GM21825 (cell line): Measurements from ENCODE around the gene HIVEP3.

ENCODE experiments used
- ATAC-seq: cut with Tn5 transposase; IDR thresholded peaks from one replicate; pipeline ENCODE4 v1.9.1; 2021; ENCODE audit warnings: mild to moderate bottlenecking, moderate library complexity; ENCODE audit not compliant: unreplicated experiment

The HIVEP3 gene

DNA sequence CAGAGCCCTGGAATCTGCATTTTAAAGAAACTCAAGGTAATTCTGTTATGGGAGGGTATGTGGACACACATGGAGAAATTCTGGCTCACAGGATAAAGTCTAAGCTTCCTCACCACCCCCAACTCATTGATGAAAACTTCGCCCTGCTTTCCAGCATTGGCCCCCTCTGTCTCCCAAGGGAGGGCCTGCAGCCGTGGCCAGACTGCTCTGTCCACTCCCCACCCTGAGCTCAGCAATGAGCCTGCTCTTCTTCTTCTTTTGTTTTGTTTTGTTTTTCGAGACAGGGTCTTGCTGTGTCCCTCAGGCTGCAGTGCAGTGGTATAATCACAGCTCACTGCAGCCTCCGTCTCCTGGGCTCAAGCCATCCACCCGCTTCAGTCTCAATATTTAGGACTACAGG lies 297.5 kb downstream of the HIVEP3 start:
- ATAC-seq = no peak

DNA sequence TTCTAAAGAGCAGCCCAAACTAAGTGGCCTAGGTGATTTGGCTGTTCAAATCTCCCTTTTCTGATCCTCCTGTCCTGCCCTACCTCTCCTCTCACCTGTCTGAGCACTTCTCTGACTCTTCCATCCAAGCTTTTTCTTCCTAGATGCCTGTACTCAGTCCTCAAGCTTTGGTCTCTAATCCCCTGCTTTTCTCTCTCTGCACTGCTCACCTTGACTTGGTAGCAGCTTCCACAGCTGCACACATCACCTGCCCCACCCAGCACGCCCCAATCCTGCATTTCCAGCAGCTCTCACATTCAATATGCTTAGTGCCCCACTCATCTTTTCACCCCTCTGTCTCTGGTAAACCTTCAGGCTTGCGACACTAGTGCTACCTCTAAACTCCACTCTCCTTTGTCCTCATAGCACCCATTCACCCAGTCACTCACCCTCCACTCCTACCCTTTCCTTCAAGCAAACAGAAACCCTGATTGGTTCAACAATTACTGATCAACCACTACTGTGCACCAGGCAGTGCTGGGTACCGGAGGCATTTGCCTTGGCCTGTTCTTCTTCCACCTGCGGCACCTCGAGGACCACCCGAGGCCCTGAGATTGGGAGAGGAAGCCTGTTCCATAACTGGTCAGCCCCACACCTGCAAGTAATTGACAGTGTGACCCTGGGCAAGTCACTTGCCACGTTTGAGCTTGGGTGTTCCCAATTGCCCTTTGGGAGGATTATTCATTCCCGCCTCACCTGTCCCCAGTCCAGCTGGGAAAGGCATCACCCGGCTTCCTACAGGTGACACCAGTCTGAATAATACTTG lies 298.2 kb downstream of the HIVEP3 start:
- no peak for ATAC-seq

DNA sequence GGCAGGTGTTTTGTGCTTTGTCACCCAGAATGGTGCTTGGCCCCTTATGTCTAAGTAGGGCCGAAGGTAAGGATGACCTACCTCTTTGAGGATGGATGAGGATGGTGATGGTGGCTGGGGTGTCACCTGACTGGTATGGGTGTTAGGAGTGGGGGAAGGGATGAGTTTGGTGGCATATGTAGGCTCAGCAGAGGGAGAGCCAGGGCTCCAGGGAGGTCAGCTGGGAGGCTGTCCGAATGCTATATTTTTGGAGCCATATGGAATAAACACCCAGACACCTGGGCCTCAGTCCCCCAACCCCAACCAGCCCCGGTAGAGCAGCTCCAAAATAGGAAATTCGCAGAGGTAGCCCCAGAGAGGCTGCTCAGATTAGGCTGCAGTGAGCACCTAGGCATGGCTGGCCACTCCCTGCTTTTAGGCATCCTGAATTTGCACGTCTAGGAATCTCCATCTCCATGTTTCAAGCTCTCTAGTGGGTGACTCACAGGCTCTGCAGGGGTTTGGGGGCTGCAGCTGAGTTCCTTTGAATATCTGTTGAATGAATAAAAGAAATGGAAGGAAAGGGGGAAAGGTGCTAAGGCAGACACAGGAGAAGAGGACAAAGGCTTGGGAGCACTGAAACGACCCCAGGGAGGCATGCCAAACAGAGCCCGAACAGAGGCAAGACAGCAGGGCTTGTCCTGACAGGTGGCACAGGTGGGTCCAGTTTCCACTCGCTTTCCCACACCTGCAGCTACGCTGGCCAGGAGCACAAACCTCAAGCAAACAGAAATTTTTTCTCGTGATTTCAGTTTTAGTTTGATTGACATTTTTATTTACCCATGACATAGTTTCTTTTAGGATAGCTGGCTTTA lies 299.0 kb downstream of the HIVEP3 start:
- ATAC-seq = no peak

DNA sequence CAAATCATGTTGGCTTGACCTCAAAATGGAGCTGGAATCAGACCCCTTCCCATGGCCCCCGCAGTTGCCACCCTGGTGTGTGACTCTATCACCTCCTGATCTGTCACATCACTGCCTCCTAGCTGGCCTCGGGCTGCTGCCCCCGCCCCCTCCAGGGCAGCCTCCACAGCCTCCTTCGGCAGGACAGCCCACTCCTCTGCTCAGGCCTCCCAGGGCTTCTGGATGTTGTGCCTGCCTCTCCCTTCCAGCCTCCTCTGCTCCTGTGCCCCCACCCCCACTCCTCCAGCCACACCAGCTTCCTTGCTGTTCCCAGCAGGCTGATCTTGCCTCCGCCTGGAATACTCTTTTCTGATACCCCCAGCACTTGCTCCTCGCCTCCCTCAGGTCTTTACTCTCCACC lies 299.9 kb downstream of the HIVEP3 start:
- ATAC-seq = no peak

DNA sequence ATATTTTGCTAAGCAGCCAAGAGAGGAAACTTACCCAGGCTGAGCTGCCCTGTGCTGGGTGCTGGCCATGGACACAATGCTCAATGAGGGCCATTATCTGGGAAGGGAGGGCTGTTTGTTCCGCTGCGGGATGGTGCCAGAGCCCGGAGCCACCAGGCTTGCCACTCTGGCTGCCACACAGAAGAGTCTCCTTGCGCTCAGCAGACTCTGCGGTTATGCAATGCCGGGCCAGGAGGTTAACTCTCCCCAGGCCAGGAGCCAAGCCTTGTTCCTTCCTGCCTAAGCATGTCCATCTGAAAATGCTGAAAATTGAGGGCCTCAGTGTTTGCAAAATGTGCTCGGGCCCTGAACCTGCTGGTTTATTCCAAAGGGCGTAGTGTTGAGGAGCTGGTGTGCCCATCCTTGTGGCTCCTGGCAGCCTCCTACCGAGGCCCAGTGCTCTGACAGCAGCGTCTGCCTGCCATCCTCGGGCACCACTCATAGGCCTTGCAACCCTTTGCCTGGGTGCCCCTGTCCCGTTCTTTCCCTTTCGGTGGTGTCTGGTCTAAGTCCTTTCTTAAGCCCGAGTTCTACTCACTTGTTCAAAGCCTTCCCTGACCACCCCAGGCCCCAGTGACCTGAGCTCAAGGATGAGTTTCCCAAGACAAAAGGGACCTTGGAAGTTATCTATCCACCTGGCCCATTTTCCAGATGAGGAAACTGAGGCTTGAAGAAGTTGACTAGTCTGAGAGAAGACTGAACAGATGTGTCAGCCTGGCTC lies 300.5 kb downstream of the HIVEP3 start:
- no peak for ATAC-seq

DNA sequence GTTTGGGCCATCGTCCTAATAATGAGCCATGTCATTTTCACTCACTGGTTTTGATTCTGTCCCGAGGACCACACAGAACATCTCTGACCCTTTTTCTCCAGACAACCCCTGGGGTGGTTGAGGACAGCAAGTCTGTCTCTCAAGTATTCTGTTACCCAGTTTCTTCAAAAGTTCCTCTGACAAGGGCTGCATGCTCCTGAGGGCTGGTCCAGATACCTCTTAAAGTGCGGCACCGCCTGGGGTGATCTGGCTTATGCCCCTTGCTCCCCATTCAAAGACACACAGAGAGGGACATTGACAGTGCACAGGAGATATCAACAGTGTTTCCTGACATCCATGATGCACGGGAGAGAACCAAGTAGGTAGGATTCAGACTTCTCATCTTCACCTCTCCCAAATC lies 301.4 kb downstream of the HIVEP3 start:
- ATAC-seq = no peak

DNA sequence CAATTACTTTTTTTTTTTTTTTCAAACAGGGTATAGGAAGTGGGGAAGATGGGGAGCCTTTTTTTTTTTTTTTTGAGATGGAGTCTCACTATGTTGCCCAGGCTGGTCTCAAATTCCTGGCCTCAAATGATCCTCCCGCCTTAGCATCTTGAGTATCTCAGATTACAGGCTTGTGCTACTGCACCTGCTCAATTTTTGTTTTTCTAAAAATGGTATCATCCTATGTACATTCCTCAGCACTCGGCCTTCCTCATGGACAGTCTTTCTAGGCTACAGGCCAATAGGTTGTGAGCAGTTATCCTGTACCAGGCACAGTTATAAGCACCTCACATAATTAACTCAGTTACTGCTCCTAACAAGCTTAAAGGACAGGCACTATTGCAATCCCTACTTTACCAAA lies 302.2 kb downstream of the HIVEP3 start:
- no peak for ATAC-seq

DNA sequence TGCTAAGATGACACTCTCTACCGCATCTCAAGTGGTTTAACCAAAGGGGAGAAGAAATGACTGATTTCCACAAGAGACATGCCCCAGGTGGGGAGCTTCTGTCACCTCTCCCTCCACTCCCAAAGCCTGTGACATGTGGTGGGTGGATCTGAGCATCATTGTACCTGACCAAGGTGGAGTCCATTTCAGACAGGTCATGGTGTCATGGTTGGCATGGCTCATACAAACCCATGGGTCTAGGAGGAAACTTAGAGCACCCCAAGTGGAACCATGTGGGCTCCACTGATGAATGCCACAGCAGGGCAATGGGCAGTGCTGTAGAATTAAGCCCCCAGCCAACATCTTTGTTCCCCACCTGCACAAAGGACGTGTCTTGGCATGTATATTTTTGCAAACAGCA lies 302.7 kb downstream of the HIVEP3 start:
- no peak for ATAC-seq

DNA sequence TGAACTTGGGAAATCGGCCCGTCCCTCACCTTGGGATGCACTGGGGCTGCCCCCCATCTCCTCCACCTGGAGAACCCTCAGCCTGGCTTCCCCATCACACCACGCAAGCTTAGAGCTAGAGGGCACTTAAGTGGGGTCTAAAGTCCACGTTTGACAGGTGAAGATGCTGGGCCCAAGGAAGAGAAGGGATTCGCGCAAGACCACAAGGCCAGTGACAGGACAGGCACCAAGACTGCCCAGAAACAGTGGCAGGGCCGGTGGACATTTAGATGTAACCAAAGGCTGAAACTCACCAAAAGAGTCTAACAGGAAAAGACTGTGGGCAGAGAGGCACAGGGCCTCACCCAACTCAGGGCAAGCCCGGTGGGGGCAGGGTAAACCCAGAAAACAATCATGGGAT lies 303.4 kb downstream of the HIVEP3 start:
- no peak for ATAC-seq

DNA sequence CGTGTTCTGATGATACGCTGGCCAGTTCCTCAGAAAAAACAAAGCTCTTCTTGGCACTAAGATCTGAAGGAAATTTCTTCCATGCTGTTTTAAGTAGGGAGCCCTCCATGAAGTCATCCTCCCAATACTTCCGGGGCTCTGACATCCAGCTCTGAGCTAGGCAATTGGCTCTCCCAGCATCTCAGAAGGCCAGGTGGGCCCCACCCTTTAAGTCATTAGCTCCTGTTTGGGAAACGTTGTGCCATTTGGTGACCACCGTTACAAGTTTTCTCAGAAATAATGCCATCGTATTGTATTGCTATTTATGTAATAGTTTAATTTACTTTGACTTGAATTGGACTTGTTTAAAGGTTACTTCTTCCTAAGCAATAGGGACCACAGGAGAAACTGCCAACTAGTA lies 303.9 kb downstream of the HIVEP3 start:
- no peak for ATAC-seq

DNA sequence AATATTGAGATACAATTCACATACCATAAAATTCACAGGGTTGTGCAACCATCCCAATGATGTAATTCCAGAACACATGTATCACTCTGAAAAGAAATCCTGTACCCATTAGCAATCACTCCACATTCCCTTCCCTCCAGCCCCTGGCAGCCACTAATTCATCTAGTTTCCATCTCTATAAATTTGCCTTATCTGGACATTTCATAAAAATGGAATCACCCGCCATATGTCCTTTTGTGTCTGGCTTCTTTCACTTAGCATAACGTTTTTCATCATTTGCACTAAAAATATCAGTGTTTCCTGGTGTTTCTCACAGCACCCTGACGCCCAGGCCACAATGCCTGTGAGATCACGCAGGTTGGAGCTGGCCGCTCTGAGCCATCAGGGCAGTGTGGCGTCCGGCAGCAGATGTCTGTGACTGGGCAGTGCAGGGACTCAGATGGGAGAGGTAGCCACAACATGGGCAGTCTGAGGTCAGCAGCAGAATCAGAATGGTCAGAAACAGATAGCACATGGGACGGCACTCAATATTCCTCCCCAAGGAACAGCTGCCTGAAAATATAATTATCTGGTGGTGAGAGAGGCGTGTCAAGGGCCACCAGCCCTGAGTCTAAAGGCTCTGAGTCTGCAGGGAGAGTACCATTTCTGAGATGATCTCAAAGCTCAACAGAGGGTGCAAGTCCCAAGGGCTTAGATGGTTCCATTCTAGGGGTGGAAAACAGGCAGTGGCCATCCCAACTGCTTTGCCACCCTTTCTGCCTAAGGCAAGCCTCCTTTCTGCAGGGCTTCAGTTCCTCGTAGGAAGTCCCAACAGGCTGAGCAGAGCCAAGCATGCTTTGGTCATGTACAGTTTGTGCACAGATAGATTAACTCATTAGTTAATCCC lies 304.8 kb downstream of the HIVEP3 start:
- ATAC-seq = no peak

DNA sequence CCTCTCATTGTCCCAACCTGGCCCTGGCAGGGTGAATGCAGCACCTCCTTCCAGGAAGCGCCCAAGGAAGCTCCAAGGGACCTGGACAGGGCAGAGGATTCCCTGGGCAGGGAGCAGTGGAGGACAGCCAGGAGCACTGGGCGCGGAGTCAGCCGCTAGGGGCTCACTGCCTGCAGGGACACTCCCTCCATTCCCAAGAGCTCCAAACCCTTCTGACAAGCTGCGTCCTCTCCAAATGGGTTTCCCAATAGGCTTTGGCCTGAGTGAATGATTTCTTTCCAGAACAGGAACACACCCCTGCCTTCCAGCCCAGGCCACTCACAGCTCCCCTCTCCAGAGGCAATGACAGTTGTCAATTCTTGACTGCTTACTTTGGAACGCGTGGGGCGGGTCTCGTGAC lies 305.8 kb downstream of the HIVEP3 start:
- no peak for ATAC-seq

DNA sequence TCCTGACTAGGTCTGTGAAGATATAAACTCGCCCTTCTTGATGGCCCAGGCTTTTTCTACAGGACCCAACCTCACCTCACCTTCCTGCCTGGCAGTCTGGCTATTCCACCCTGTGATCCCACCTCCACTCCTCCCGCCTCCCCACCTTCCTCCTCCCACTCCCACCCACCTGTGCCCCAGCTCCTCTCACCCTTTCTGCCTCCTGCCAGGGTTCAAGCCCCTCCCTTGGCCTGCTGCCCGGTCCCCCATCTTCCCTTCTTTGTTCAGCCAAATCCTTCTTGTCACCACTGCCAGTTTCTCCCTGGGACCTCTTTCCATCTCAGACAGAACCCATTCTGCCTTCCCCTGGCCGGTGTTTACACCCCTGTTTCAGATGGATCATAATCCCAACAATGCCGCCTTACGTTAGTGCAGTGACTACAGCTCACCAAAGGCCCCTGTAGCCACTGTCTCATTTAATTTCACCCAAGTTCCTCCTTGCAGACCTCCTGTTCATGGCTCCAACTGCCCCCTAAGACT lies 306.7 kb downstream of the HIVEP3 start:
- no peak for ATAC-seq

DNA sequence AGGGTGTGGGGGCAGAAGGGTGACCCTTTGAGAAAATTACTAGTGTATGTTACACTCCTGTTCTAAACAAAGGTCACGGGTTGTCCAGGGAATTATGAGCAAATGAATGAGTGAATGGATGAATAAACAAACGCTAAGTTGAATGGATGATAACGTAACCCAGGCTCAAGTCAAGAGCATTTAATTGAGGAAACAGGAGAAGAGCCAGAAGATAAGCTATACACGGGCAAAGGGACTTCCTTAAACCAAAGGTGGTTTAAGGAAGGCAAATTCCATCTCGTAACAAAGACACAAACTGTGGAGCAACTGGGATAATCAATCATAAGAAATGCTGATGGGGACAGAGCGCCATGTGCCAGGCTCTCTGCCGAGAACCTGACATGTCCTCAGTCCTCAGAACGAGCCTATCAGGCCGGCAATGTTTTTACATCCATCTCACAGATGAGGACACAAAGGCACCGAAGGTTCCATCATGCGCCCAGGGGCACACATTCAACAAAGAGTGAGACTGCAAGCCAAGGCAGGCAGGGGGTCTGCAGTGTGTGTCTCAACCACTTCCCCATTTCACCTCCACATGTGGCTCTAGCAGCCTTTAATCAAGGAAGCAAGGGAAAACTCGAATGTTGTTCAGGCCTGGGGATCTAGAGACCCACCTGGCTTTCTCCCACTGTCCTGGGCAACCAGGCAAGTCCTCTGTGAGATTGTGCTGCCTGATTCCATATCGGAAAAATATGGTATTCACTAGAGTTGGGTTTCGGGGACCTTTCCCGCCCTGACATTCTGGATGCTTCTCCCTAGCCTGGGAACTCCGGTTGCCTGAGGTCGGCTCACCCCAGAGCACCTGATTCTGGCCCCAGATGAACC lies 307.4 kb downstream of the HIVEP3 start:
- ATAC-seq = no peak

DNA sequence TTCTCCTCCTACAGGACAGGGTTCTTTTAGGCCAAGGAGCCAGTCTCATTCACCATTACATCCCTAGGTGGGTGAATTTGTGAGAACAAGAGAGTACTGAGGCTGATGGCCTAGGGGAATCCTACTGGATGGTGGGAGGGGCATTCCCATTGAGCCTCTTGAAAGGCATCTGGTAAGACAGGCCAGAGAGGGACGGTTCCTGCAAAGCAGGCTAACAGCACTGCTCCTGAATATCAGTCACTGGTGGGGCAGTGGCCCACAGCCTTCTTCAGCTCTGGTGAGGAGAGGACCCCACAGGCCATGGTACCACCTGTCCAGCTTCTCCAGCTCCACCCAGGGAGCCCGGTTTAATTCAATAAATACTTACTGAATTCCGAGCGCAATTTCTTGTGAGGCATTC lies 308.4 kb downstream of the HIVEP3 start:
- no peak for ATAC-seq

DNA sequence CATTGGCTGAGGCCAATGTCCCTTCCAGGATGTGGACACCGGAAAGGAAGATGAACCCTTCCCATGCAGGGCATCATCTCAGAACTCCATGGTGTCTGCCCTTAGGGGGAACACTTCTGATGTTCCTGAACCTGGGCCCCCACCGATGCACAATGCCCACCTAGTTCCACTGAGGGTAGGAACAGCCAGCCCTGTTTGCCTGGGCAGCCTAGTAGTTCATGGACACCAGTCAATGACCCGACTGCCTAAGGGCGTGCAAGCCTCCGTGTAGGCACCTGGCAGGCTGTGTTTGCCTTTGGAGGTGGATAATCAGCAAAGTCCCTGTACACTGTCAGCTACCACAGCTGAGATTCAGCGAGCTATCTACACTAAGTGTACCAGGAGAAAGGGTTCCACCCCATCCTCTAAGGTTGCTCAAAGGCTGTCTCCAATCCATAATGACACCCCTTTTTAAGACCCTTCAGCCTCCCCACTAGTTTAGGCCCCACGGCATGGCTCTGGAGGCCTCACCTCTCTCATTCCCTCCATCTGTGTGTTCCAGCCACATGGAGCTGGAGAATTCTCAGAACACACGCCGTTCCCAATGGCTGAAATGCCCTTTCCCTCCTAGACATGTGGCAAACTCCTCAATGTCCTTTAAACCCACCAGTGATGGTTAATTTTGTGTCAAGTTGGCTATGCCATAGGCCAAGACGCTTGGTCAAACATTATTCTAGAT lies 309.4 kb downstream of the HIVEP3 start:
- no peak for ATAC-seq

DNA sequence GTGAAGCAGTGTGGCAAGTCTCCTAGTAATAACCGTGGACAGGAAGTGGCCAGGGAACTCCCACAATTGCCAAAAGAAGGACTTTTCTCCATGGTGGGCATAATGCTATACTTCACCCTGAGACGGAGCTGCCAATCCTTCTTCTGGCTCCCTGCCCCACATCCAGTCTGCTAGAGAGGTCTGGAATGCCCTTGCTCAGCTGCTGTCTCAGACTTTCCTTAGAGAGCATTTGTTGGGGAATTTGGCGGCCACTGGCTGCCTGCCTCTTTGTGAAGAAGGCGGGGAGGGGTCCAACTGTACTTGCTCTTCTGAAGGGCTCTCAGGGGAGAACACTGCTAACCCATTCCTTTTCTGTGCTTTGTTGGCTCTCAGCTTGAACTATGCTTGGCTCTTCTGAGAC lies 310.5 kb downstream of the HIVEP3 start:
- ATAC-seq = no peak

DNA sequence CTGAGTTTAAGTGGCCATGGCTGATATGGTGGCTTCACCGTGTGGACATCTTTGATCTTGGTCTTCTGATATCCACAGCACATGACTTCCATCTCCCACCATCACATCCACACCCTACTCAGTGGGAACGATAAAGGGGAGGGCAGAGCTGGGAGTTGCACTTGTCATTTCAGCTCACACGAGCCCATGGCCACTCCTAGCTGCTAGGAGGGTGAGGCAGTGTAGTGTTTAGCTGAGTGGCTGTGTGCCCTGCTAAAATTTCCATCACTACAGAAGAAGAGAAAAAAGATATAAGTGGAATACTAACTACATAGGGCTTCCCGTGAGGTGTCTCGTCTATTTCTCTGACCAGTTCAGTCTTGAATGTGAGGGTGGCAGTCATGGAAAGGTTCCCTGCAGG lies 310.9 kb downstream of the HIVEP3 start:
- ATAC-seq = no peak

DNA sequence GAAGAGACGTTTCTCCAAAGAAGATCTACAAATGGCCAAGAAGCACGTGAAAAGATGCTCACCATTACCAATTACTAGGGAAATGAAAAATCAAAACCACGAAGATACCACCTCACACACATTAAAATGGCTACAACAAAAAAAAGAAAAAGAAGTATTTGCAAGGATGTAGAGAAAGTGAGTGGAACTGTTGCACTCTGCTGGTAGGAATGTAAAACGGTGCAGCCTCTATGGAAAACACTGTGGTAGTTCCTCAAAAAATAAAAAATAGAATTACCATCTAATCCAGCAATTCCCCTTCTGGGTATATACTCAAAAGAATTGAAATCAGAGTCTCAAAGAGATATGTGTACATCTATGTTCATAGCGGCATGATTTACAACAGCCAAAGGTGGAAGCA lies 318.8 kb downstream of the HIVEP3 start:
- ATAC-seq = no peak
